CMK (cell line): ENCODE data around the gene PDZD2.

Experiments
- DNase-seq: peaks from one replicate; pipeline ENCODE4 v3.0.0-alpha.2; 2010; ENCODE audit warnings: low read depth

Gene PDZD2

DNA sequence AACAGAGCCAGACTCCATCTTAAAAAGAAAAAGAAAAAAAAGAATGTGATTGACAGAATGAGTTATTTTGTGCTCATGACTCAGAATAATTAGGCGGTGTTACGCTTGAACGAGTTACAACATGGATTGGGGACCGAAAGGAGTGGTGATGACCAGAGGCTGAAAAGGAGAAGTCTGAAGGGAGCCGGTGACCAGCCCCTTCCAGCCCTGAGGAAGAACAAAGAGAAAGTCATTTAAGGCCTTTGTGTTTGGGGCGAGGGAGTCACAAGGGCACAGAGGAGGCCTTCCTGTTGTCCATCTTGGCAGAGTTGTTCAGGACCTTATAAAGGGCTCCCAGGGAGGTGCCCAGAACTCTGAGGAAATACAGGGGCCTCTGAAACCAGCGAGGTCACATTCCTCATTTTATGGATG, 403.6 kb downstream of the PDZD2 start:
- no peak for DNase-seq

DNA sequence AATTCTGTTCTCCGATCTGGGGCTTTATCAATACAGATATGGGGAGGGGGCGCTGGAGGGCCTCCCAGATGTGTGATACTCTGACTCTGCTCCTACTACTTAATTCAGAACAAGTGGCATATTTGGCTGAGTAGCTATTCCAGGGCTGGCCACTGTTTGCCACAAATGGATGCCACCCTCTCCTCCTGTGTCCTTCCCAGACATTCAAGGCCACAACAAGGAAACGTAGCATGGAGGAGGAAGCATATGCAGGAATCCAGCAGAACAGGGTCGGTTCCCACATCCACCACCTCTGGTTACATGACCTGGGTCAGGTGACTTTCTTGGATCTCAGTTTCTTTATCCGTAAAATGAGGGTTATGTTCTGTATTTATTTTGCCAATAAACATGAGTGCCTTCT, 404.2 kb downstream of the PDZD2 start:
- DNase-seq = no peak

DNA sequence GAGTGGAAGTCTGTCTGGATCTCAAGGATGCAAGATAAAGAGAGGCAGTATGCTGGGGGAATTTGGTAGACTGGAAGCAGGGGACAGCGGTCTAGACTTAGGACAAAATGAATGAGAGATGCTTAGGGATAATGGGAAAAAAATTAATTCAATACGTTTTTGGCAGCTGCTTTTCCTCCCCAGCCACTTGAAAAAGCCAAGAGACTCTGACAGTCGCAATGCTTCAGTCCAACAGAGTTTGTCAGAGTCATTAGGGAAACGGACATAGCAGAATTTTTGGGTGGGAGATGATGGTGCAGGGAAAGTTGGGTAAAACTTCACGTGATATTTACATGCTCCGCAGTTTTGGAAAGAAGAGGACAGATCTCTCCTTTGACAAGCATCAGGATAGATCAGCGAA, 405.5 kb downstream of the PDZD2 start:
- DNase-seq = no peak

GRCh38 chr5:32044939-32045338, 406.0 kb downstream of the PDZD2 start:
- DNase-seq = no peak

DNA sequence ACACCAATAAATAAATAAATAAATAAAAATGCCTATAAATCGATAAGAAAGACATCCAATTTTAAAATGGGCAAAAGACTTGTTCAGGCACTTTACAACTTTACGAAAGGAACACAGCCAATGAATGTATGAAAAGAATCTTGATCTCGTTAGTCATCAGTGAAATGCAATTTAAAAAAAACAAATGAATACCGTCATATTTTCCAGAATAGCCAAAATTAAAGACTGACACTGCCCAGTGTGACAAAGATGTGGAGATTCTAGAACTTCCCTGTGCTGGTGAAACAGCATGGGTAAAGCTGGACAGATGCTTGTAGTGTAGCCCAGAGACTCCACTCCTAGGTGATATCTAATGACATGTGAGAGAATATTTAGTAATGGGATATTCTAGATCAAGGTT, 408.1 kb downstream of the PDZD2 start:
- DNase-seq = no peak

DNA sequence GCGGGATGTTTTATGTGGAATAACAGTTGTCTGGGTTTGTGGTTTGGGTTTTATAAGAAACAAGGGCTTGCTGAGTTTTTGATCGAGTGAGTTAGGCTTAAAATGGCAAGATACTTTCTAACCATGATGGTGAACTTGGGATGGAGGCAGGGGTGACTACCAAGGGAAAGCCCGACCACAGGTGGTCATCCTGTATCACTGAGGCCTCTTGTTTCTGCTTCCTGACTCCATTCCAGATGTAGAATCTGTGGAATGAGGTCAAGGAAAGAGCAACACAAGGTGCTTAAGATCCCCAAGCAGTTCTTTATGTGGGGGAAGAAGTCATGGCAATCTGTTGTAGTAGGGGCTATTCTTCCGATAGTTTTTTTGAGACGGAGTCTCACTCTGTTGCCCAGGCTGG, 412.9 kb downstream of the PDZD2 start:
- no peak for DNase-seq

- no peak for DNase-seq
Observed at GRCh38 chr5:32055891-32056866, 417.2 kb downstream of the PDZD2 start.

DNA sequence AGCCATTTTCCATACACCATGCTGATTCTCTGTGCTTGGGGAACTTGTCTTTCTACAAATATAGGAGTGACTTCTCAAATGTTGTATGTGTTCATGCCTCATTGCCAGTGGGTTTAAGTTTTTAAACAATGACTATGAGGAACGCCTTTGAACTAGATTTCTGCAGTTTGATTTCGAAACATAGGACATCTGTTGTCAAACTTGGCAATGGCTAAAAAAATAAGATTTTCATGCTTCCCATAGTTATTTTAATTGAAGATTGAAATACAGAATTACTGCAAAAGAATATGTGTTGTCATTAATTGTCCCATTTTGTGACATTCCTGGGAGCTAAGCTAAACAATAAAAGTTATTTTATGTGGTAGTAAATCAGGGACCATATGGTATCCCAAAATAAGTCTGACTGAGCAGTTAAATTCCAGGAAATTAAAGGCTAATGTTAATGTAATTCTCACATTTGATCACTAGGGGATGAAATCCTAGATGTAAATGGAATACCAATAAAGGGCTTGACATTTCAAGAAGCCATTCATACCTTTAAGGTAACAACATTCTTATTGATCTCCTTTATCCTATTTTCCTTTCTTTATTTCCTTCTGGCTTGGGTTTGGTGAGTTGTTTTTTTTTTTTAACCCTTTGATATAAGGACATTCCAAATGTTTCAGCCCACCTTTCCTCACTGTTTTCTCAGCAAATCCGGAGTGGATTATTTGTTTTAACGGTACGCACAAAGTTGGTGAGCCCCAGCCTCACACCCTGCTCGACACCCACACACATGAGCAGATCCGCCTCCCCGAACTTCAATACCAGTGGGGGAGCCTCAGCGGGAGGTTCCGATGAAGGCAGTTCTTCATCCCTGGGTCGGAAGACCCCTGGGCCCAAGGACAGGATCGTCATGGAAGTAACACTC, 418.5 kb downstream of the PDZD2 start:
- DNase-seq = no peak

DNA sequence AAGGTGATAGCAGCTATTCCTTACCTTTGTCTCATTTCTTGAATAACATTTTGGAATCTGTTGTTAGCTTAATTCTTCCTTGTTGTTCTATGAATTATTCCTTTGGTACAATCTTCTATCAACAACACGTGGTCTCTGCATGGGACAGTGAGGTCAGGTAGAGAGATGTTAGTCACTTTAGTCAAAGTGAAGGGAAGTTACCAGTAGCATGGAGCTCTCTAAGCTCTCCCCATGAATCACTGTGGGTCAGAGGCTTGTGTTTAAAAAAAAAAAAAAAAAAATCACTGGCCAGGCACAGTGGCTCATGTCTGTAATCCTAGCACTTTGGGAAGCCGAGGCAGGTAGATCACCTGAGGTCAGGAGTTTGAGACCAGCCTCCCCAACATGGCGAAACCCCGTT, 419.2 kb downstream of the PDZD2 start:
- no peak for DNase-seq

DNA sequence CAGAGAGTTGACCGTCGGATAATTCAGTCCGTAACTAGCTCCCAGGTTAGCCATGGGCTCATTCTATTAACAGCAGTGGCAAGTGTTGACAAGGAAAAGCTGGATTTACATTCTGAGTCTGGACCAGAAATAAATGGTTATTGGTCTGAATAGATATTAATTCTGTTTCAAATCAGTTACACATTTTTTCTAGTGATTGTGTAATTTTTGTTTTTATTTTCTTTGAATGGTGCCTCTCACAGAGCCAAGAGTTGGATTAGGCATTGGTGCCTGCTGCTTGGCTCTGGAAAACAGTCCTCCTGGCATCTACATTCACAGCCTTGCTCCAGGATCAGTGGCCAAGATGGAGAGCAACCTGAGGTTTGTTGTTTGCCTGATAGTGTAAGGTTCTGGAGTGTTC, 420.1 kb downstream of the PDZD2 start:
- DNase-seq = no peak

GRCh38 chr5:32059761-32060530, 421.0 kb downstream of the PDZD2 start:
- DNase-seq = no peak

- DNase-seq = no peak
Observed at GRCh38 chr5:32061236-32061635, 422.3 kb downstream of the PDZD2 start.

- DNase-seq = no peak
Observed at GRCh38 chr5:32066448-32066847, 427.5 kb downstream of the PDZD2 start.

GRCh38 chr5:32067774-32068470, 429.0 kb downstream of the PDZD2 start:
- DNase-seq = no peak

GRCh38 chr5:32068561-32068960, 429.6 kb downstream of the PDZD2 start:
- DNase-seq = no peak

GRCh38 chr5:32069396-32069795, 430.5 kb downstream of the PDZD2 start:
- DNase-seq = no peak

GRCh38 chr5:32071351-32071944, 432.5 kb downstream of the PDZD2 start:
- no peak for DNase-seq

- no peak for DNase-seq
Observed at GRCh38 chr5:32072054-32072453, 433.1 kb downstream of the PDZD2 start.

DNA sequence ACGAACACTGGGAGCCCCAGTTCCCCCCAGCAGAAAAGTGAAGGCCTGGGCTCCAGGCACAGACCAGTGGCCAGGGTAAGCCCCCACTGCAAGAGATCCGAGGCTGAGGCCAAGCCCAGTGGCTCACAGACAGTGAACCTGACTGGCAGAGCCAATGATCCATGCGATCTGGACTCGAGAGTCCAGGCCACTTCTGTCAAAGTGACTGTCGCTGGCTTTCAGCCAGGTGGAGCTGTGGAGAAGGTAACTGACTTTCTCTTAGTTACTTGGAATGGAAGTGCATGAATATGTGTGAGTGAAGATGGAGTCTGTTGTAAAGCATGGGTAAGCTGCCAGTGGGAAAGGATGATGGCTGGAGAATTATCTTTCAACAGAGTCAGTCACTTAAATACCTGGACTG, 435.5 kb downstream of the PDZD2 start:
- DNase-seq = no peak

GRCh38 chr5:32076699-32077695, 438.1 kb downstream of the PDZD2 start:
- DNase-seq = no peak
